WTC11 (cell line): ENCODE data around the gene AMOTL1.

Experiments used
- CTCF ChIP-seq: fragments of 200-600 bp; IDR thresholded peaks from 2 replicates; pipeline ENCODE4 v1.8.0; 2022; ENCODE audit warnings: antibody characterized with exemption
- ELF4 ChIP-seq: sonication (generic); formaldehyde crosslinking; IDR thresholded peaks from 2 replicates; pipeline ENCODE4 v1.8.1; 2022; ENCODE audit warnings: low read depth, mild to moderate bottlenecking, moderate library complexity, missing genetic modification reagents
- FOXJ3 ChIP-seq: sonication (generic); formaldehyde crosslinking; IDR thresholded peaks from 2 replicates; pipeline ENCODE4 v1.9.0; 2021; ENCODE audit warnings: missing genetic modification reagents, mild to moderate bottlenecking, borderline replicate concordance
- MYBL2 ChIP-seq: sonication (generic); formaldehyde crosslinking; IDR thresholded peaks from 2 replicates; pipeline ENCODE4 v1.8.1; 2023; ENCODE audit warnings: mild to moderate bottlenecking, moderate library complexity, missing genetic modification reagents
- NFYB ChIP-seq: sonication (generic); formaldehyde crosslinking; conservative IDR thresholded peaks from 2 replicates; pipeline ENCODE4 v1.8.0; 2022; ENCODE audit warnings: low read depth, missing genetic modification reagents
- NR2C2 ChIP-seq: sonication (generic); formaldehyde crosslinking; IDR thresholded peaks from 2 replicates; pipeline ENCODE4 v1.8.0; 2022; ENCODE audit warnings: mild to moderate bottlenecking, missing genetic modification reagents
- OVOL2 ChIP-seq: fragments of 250-450 bp; sonication (Bioruptor Pico); IDR thresholded peaks from 2 replicates; pipeline ENCODE4 v1.9.0; 2021; ENCODE audit warnings: mild to moderate bottlenecking, borderline replicate concordance
- PRDM15 ChIP-seq: sonication (generic); formaldehyde crosslinking; IDR thresholded peaks from 2 replicates; pipeline ENCODE4 v1.8.0; 2022; ENCODE audit warnings: missing genetic modification reagents
- SP1 ChIP-seq: sonication (generic); formaldehyde crosslinking; conservative IDR thresholded peaks from 2 replicates; pipeline ENCODE4 v1.8.1; 2022; ENCODE audit warnings: missing genetic modification reagents
- STAT6 ChIP-seq: sonication (generic); formaldehyde crosslinking; conservative IDR thresholded peaks from 2 replicates; pipeline ENCODE4 v1.8.1; 2023; ENCODE audit warnings: mild to moderate bottlenecking, low read depth, missing genetic modification reagents, moderate library complexity
- ZNF263 ChIP-seq: sonication (generic); formaldehyde crosslinking; IDR thresholded peaks from 2 replicates; pipeline ENCODE4 v1.8.1; 2022; ENCODE audit warnings: low read depth, mild to moderate bottlenecking, moderate library complexity, missing genetic modification reagents
- ZNF416 ChIP-seq: fragments of 250-450 bp; sonication (Bioruptor Pico); IDR thresholded peaks from 2 replicates; pipeline ENCODE4 v1.9.0; 2021; ENCODE audit warnings: mild to moderate bottlenecking, inconsistent platforms

GRCh38 chr11:94795476-94796189, 27.5 kb downstream of the AMOTL1 start:
- TF ChIP-seq FOXJ3 (CRISPR knock-in tag), result no peak
- TF ChIP-seq ELF4 (CRISPR knock-in tag), result no peak
- no peak for TF ChIP-seq CTCF
- no peak for TF ChIP-seq NR2C2 (CRISPR knock-in tag)
- TF ChIP-seq STAT6 (CRISPR knock-in tag), result no peak
- TF ChIP-seq SP1 (CRISPR knock-in tag), result no peak
- TF ChIP-seq MYBL2 (CRISPR knock-in tag), result no peak
- TF ChIP-seq ZNF416 (CRISPR knock-in tag), result no peak
- TF ChIP-seq NFYB (CRISPR knock-in tag), result no peak
- TF ChIP-seq PRDM15, result no peak
- no peak for TF ChIP-seq ZNF263
- no peak for TF ChIP-seq OVOL2 (CRISPR knock-in tag)
